Measurements from ENCODE around the gene CTNNA2. TPM values are rescaled to one million over a fixed set of nuclear protein-coding genes. Genes with fewer than 3 reads are reported as not detected.

CTNNA2 gene
- total RNA-seq, 1 experiment from 2014 or later: not detected

DNA sequence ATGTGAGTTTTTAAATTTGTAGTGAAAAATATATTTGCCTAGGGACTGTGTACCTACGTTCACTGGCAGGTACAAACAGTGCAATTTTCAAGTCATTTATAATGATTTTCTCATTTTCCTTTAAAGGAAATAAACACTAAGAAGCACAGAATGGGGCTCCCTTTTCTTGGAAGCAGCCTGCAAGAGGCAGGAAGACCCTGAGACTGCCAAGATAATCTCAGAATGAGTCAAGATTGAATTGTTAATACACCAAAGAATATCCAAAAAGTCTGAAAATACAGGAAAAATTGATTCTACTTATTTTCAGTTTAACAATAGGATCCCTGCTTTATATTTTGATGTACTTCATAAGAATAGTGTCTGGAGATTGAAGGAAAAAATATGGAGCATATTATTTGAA is 331.2 kb downstream of the CTNNA2 start:
- DNase-seq (ENCODE audit: extremely low read depth, low read depth): no peak

DNA sequence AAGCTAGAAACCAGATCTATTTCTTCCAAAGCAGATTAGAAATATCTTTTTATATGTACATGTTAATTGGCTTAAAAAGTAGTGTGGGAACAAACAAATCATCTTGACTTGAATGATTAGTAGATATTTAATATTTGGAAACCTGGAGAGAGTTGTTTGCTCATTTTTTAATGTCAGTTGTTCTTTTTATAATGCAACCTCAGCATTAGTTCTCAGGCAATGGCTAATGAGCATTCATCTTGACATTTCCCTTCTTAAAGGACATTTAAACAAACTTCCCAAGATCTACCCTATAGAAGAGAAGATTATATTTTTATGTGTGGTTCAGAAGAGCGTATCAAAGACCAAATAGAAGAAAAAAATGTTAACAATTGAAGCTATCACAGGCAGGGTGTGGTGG is 334.0 kb downstream of the CTNNA2 start:
- DNase-seq (ENCODE audit: extremely low read depth, low read depth): no peak

DNA sequence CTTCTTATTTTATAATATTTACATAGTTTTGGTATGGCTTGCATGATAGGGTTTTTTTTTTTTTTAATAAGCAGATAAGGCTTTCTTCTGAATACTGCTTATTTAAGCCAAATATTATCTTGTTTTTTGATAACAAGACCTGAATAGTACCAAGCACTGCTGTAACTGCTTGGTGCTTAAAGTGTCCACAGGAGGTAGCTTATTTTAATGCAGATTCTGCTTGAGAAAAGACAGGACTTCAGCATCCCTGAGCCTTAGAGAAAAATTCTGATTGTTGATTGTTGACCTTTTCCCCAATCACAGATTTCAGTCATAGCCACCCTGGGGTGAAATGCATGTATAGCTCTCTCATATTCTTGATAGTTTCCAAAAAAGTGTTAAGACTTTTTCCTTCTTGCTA is 336.4 kb downstream of the CTNNA2 start:
- no peak for DNase-seq (ENCODE audit: extremely low read depth, low read depth)

DNA sequence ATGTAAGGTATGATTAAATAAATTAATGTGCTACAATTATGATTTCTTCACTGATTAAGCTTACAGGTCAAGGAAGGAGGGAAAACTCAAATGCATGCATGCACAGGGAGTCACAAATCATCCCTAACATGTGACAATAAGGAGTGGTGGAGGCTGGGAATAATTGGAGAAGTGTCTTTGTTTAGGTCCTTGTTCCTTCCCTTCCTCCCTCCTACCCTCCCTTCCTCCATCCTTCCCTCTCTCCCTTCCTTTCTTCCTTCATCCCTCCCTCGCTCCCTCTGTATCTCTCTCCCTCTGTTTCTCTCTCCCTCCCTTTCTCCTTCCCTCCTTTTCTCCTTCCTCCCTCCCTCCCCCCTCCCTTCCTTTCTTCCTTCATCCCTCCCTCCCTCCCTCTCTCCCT is 337.1 kb downstream of the CTNNA2 start:
- no peak for DNase-seq (ENCODE audit: extremely low read depth, low read depth)

DNA sequence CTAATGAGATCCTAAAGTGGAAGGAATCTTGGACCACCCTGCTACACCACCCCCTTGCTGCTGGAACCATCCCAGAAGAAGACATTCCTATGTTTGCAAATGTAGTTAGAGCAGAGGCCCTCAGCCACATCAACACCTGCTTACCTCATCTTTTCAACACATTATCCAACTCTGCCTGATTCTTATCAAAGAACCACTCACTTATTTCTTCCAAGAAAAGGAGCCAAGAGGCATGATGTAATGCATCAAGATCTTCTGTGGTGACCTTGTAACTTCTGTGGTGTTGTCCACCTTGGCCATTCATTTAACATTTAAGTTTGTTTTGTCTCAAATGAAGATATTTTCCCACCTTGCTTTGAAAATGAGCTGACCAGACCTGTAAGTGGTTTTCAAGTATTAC is 338.1 kb downstream of the CTNNA2 start:
- DNase-seq (ENCODE audit: extremely low read depth, low read depth): no peak

DNA sequence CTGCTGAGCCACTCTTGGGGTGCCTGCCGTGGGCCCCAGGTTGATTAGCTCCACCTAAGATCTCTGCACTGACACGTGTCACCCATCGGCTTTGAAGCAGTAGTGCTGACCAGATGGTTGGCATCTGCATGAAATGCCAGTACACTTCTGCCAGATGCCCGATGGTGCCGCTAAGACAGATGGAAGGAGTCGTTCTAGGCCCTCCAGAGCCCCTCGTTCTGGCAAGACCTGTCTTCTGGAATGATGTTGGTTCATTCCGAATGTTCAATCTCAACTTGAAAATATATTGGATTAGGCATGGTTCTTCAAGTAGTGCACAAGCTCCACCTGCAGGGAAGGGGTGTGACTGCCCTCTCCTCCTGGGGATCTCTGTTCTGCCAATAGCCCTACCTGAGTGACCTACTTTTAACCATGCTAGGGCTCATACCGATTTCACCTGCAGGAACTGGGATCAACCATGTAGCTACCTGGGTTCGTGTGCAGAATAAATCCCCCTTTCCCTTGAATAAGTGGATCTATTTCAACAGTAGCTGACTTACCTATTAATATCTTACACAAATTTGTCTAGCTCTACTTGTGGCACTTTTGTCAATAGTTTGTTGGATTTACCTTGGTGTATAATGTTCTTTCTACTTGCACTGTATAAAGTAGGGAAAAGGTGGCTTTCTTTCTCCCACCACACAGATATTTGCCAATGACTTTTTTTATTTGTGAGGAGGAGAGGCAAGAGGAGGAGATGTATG is 342.6 kb downstream of the CTNNA2 start:
- no peak for DNase-seq (ENCODE audit: extremely low read depth, low read depth)

DNA sequence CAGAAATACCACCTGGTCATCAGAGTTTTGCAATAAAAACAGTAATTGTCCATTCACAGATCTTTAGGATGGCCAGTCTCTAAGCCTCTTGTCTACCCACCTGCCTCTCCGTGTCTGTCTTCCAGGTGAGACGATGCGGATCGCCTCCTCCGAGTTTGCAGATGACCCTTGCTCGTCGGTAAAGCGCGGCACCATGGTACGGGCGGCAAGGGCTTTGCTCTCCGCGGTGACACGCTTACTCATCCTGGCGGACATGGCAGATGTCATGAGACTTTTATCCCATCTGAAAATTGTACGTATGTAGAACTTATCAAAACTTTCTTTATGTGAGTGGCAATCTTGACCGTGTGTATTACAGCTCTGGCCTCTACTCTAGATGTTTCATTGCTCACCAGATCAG is 345.0 kb downstream of the CTNNA2 start:
- no peak for DNase-seq (ENCODE audit: extremely low read depth, low read depth)

DNA sequence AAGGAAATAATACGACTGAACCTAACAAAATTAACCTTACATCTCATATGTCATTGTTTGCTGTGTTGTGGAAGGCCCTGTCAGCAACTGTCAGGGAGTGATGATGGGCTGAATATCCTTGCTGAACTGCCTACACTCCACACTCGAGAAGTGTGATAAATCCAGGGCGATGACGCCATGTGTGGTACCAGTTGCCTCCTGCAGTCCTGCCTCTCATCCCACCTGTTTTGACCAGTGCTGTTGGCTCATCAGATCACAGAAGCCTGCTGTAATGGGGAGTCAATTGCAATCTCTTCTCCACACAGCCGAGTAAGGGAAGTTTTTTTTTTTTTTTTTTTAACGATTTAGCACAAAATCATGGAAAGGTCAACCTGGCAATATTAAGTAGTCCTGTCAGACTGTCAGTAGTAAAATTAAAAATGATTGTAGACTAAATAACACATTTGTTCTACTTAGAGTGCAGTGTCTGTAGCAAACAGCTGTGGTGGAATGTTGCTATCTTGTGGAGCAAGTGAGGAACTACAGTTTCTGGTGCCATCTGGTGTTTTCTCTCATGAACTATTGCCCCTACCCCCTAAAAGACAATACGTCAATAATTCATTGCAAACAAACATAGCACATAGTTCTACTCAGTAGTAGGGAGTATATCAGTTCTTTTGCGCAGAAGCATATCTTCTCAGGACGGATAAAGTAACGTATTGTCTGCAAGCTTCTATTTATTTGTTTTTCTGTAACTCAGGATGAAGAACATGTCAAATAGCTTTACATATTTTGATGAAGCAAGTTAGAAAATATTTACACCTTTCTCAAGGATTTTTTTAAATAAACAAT is 347.6 kb downstream of the CTNNA2 start:
- DNase-seq (ENCODE audit: extremely low read depth, low read depth): peak; percentile 14

DNA sequence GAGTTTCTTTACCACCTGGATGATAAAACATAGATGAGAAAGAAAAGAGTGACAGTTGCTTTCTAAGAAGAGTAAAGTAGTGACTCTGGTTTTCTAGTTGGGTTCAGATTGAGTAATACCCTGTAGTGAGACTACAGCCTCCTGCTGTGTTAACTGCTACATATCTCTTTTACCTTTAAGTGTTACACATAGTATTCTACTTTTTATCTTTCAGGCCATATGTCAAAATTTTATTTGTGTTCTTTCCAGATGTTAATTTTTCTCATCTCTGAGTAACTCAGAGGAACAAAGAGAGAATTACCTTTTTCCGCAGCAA is 348.2 kb downstream of the CTNNA2 start:
- DNase-seq (ENCODE audit: extremely low read depth, low read depth): no peak

DNA sequence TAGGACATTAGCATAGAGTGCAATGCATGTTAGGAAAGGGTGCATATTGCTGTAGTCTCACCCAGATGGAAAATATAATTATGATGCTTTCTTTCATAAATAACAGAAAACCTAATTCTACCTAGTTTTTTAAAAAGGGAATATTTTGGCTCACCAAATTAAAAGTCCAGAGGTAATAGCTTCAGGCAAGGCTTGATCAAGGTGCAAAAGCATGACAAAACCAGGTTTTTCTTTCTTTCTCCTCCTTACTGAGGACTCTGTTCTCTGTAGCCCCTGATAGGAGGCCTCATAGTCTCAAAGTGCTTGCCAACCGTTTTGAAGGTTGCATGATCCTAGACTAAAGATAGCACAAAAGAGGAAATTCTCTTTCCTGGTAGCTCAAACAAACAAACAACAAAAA is 349.9 kb downstream of the CTNNA2 start:
- DNase-seq (ENCODE audit: extremely low read depth, low read depth): no peak

DNA sequence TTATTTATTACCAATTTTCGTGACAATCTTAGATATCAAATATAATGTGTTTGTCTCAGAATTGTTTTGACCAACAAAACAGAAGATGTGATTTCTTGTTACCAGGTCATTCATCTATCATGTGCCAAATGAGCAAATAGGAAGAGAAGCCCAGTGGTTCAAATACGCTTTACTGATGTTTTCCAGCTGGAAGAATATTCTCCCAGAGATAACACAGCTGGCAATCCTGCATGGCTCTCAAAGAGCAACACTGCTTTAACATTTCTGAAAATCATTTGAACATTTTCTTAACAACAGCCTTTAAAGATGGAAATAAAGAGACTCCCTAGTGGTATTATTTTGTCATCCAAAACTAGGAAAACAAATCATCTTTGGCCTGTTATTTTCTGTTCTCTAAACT is 359.8 kb downstream of the CTNNA2 start:
- no peak for DNase-seq (ENCODE audit: extremely low read depth, low read depth)

DNA sequence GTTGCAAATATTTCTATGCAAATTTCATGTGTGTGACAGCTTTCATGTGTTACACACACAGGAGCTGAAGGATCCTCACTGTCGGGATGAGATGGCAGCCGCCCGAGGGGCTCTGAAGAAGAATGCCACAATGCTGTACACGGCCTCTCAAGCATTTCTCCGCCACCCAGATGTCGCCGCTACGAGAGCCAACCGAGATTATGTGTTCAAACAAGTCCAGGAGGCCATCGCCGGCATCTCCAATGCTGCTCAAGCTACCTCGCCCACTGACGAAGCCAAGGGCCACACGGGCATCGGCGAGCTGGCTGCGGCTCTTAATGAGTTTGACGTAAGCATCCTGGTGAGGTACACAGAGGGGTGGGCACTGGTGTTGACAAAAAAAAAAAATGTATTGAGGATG is 361.2 kb downstream of the CTNNA2 start:
- no peak for DNase-seq (ENCODE audit: extremely low read depth, low read depth)

DNA sequence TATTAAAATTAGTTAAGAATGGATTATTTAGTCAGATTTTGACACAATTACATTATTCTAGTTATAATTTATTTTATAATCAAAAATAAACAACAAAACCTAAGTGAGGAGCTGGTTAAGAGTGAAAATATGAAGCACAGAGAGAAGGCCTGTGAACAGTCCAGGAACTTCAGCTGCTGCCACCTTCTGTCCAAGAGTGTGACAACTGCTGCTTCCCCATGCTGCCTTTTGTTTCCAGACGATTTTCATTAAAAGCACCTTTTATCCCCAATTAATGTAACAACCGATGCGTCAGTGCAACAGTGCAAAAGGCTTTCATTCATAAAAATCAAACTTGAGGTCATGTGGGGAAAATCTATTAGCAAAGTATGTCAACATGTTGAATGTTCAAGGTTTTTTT is 363.6 kb downstream of the CTNNA2 start:
- peak; percentile 13 for DNase-seq (ENCODE audit: extremely low read depth, low read depth)

DNA sequence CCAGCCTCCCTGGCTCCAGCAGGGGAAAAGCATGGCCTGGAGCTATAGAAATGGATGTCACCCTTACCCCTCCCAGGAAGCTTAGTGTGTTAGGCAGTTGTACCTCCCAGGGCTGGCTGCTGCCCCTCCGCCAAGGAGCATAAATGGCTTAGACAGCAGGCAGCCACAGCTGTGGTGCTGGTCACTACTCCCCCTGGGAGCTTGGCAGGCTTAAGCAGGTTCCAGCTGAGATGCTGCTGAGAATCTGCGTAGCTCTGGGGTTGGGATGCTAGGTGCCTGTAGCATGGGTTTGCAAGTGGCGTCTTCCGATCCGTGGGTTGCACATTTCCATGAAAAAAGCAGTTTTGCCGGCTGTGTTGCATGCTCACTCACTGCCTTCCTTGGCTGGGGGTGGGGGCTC is 369.7 kb downstream of the CTNNA2 start:
- DNase-seq (ENCODE audit: extremely low read depth, low read depth): no peak

DNA sequence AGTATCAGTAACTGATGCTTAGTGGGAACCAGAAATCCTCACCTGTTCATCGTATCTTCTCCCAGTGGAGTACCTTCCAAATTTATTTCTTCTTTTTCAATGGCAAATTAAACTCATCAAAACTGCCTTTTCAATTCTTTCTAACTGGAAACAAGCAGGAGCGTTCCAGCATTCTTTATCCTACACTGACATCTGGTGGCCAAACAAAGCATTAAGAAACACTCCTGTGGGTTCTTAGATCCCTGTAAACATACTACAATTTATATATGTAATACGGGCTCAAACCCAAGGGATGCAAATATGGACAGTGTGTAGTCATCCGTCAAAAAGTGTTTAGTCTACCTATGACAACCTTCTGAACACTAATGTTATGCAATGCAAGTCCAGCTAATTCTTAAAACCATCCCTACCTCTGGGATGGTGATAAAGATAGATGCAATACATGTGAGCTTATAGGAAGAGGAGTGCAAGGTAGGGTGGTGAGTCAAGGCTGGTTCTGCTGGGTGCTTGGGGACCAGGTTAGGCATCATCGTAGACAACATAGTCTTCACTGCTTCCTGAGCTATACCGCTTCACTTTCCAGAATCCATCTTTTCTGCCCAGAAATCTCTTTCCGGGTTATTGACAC is 375.0 kb downstream of the CTNNA2 start:
- peak; percentile 61 for DNase-seq (ENCODE audit: extremely low read depth, low read depth)

DNA sequence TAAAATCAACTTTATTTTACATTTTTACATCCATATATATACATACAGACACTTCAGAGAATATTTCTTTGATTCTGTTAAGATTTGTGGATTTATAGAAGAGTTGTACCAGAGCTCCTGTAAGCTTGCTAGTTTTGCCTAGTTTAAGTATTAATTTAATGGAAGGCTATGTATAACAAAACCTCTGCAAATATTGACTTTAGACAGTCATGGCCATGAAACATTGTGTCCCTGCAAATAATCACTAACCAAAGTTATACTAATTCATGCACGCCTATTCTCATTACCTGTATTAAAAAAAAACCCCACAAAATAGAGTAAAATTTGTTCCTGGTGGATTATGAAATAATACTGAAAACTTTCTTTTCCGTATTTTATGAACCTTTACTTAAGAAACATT is 379.3 kb downstream of the CTNNA2 start:
- DNase-seq (ENCODE audit: extremely low read depth, low read depth): no peak

DNA sequence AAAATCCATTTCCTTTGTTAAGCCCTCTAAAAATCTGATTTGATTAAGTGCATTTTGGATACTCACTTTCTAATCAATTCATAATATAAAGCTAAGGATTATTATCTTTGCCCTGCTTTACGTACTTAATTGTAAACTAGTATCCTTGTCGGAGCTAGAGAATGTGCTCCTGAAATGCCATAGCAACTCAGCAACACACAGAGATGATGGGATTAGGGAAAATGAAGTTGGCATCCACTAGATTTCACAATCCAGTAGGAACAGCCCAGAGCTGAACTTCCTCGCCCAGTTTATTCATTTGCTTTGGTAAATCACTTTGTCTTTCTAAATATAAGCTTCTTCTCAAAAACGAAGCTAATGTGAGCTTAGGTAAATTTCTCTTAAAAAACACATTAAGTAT is 386.3 kb downstream of the CTNNA2 start:
- no peak for DNase-seq (ENCODE audit: extremely low read depth, low read depth)

DNA sequence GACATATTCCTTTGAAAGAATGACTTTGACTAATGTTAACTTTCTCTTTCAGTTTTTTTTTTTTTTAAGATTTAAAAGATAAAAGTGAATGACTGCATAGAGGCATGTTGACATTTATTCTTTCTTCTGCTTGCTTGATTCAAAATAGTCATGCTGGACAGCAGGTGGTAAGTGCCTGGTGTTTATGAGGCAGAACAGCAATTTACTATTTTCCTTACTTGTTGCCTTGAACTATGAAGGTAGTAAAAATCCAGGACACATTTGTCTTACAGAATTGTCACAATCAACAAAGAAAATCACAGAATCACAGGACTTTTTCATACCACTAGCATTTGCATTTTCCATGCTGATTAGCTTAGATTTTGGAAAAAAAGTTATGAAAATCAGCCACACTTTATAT is 388.3 kb downstream of the CTNNA2 start:
- no peak for DNase-seq (ENCODE audit: extremely low read depth, low read depth)

DNA sequence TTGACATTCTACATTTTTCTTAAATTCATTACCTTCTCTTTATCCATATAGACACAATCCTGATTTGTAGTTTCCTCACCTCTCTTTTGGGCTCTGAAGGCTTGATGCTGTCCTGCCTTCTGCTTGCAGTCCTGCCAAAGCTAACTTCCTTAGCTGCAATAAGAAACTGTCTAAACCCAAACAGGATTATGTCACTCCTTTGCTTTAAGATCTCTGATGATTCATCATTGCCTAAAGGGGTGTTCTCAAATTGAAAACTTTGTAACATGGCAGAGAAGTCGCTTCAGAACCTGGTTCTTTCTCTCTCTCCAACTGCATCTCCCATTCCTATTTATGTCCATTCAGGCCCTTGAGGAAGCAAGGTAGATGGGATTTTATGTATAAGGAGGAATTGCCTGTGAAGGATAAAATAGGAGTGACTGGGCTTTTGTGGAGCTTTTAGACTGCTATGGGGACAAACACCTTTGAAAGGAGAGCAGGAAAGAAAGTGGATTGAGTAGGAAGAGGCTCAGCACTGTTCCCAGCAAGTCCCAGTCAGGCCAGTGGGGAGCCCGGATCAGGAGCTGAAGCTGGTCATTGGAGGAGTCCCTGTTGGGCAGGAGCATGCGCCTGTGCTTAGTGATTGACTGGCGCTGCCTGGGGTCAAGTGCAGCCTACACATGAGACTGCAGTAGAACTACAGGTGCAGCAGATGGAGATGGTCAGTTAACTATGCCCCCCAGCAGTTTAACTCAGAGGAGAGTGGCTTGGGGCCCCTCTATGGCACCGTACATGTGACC is 390.6 kb downstream of the CTNNA2 start:
- DNase-seq (ENCODE audit: extremely low read depth, low read depth): no peak

DNA sequence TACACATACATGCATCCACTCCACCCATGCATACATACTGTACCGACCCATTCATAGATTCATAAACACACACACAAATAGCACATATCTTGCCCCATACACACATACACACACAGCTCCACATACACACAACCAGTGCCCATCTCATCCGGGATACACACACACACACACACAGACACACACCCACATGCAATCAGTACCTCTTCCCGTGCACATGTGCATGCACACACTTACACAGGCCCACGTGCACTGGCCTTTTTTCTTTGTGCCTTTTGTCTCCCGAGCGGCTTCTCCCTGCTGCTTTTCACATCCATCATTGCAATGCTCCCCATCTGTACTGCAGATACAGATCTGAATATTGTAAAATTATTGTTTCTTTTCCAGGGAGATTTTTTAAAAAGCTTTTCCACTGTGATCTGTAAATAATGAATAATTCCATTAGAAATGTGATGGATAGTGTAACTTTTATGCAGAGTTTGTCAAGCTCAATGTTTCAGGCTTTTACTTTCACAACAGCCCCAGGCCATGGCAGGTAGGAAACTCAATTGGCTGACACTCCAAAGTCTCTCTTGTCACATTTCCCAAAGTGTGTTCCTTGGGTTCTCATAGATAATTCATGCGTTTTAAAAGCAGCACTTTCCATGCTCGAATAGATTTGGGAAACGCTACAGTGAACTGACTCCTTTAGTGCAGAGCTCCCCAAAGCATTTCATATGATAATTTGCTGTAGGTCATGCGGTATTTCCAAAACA is 393.5 kb downstream of the CTNNA2 start:
- DNase-seq (ENCODE audit: extremely low read depth, low read depth): no peak

Data from NCI-H460 (cell line).